ENCODE measurements around the gene HOXB1.

HOXB1 gene

GRCh38 chr17:48568499-48569239, 37.9 kb upstream of the HOXB1 start:
- DNase-seq: no peak
- Histone ChIP-seq H3K9me3 (ENCODE audit: severe bottlenecking) (peaks cover 2% of the 10 kb centered on the region), H3K36me3 (no peaks in the 10 kb centered on the region), H3K27me3 (ENCODE audit: insufficient read depth, low read depth, severe bottlenecking) (peaks cover 97% of the 10 kb centered on the region), H3K27ac (no peak overlapping the region), H3K4me3 (ENCODE audit: low read depth, low read length) (no peak overlapping the region)
- no peak for TF ChIP-seq CTCF (IDR thresholded peaks at IDR 0.05; ENCODE audit: low read depth, low read length)

GRCh38 chr17:48567646-48568354, 37.0 kb upstream of the HOXB1 start:
- peaks cover 2% of the 10 kb centered on the region for H3K9me3 ChIP-seq (ENCODE audit: severe bottlenecking)
- no peaks in the 10 kb centered on the region for H3K36me3 ChIP-seq
- DNase-seq: no peak
- H3K4me3 ChIP-seq (ENCODE audit: low read depth, low read length): no peak overlapping the region
- TF ChIP-seq CTCF (IDR thresholded peaks at IDR 0.05; ENCODE audit: low read depth, low read length): no peak
- no peak overlapping the region for H3K27ac ChIP-seq
- peaks cover 97% of the 10 kb centered on the region for H3K27me3 ChIP-seq (ENCODE audit: insufficient read depth, low read depth, severe bottlenecking)

- H3K4me3 ChIP-seq (ENCODE audit: low read depth, low read length): no peak overlapping the region
- DNase-seq: no peak
- H3K9me3 ChIP-seq (ENCODE audit: severe bottlenecking): peaks cover 2% of the 10 kb centered on the region
- H3K27me3 ChIP-seq (ENCODE audit: insufficient read depth, low read depth, severe bottlenecking): peaks cover 97% of the 10 kb centered on the region
- H3K27ac ChIP-seq: no peak overlapping the region
- H3K36me3 ChIP-seq: no peaks in the 10 kb centered on the region
- TF ChIP-seq CTCF (IDR thresholded peaks at IDR 0.05; ENCODE audit: low read depth, low read length): no peak
These were observed 36.4 kb upstream of the HOXB1 start for GRCh38 chr17:48567209-48567608.

- H3K27ac ChIP-seq: no peak overlapping the region
- peaks cover 97% of the 10 kb centered on the region for H3K27me3 ChIP-seq (ENCODE audit: insufficient read depth, low read depth, severe bottlenecking)
- TF ChIP-seq CTCF (IDR thresholded peaks at IDR 0.05; ENCODE audit: low read depth, low read length): no peak
- no peak overlapping the region for H3K4me3 ChIP-seq (ENCODE audit: low read depth, low read length)
- no peak for DNase-seq
- H3K36me3 ChIP-seq: no peaks in the 10 kb centered on the region
- H3K9me3 ChIP-seq (ENCODE audit: severe bottlenecking): peaks cover 2% of the 10 kb centered on the region
These were observed 35.9 kb upstream of the HOXB1 start for GRCh38 chr17:48566717-48567116.

- TF ChIP-seq CTCF (IDR thresholded peaks at IDR 0.05; ENCODE audit: low read depth, low read length): no peak
- no peak overlapping the region for H3K27ac ChIP-seq
- peaks cover 2% of the 10 kb centered on the region for H3K9me3 ChIP-seq (ENCODE audit: severe bottlenecking)
- no peak for DNase-seq
- no peak overlapping the region for H3K4me3 ChIP-seq (ENCODE audit: low read depth, low read length)
- peaks cover 97% of the 10 kb centered on the region for H3K27me3 ChIP-seq (ENCODE audit: insufficient read depth, low read depth, severe bottlenecking)
- H3K36me3 ChIP-seq: no peaks in the 10 kb centered on the region
These were observed 35.3 kb upstream of the HOXB1 start for GRCh38 chr17:48565925-48566710.
